GM12874 (cell line): ENCODE measurements around the gene ZNF473.

Experiments
- TF ChIP-seq, protein P1 (sequence below): IDR thresholded peaks from 2 replicates; pipeline ENCODE4 v1.5.1; 2011; ENCODE audit warnings: low read depth, mild to moderate bottlenecking, control low read depth, low read length, moderate library complexity; ENCODE audit not compliant: insufficient read depth

ZNF473 gene

DNA sequence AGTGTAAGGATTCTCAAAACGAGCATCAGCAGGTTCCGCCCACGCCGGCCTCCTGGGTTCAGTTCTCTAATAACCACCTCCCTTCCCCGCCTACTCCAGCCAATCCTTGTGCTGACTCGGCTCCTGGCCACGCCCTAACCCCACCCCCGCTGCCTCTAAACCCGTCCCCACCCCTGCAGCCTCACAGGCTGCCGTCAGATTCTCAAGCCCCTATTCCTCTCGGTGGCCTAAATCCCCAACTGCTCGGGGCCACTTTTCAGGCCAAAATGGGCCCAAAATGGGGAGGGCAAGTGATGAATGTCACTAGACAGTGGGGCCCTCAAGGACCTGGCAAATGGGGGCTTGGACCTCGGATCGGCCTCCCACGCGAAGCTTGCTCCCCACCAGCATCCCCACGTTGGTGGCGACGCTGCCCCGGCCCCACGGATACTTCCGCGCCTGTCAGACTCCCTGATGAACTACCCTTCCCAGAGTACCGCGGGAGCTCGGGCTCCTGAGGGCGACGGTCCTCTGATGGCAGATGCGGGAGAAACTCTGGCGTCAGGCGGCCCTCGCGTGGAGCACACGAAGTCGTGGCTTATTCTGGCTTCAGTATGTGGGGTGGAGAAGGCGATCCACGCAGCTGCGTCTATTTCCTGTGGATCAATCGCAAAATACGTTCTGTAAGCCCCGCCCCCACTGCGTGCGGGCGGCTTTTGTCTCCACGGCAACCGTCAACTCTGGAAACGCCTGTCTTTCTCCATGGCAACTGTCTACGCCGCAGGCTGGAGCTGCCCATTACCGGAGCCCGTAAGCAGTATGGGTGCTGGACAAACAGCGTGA is 24.8 kb downstream of the ZNF473 start:
- TF ChIP-seq, protein P1, sequence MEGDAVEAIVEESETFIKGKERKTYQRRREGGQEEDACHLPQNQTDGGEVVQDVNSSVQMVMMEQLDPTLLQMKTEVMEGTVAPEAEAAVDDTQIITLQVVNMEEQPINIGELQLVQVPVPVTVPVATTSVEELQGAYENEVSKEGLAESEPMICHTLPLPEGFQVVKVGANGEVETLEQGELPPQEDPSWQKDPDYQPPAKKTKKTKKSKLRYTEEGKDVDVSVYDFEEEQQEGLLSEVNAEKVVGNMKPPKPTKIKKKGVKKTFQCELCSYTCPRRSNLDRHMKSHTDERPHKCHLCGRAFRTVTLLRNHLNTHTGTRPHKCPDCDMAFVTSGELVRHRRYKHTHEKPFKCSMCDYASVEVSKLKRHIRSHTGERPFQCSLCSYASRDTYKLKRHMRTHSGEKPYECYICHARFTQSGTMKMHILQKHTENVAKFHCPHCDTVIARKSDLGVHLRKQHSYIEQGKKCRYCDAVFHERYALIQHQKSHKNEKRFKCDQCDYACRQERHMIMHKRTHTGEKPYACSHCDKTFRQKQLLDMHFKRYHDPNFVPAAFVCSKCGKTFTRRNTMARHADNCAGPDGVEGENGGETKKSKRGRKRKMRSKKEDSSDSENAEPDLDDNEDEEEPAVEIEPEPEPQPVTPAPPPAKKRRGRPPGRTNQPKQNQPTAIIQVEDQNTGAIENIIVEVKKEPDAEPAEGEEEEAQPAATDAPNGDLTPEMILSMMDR, result no peak

DNA sequence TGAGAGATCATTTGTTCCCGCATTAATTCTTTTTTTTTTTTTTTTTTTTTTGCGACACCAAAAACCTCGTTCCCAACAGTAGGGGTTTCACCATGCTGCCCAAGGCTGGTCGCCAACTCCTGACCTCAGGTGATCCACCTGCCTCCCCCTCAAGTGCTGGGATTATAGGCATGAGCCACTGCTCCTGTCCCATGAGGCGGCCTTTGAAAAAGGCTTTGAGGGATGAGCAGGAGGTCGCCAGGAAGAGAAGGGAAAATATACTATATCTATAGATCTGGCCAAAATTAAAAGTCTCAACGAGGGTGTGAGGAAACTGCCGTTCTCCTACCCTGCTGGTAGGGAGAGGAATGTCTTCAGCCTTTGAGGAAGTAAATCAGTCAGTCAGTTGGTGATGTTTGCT is 26.2 kb downstream of the ZNF473 start:
- TF ChIP-seq, protein P1, result no peak

DNA sequence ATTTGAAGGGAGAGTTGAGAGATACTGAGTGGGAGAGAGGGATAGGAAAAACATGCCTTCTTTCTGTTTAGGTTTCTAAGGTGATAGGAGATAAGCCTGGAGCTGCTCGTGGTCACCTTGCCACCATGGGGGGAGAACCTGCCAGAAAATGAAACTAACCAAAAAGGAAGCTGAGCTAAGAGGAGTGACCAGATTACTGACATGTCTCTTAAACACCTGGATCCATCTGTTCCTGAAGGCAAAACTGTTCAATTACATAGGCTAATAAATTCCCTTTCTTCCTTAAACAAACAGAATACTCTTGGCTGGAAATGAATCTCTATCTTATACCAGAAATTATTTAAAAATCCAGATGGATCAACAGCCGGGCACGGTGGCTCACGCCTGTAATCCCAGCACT is 27.3 kb downstream of the ZNF473 start:
- TF ChIP-seq, protein P1, result no peak

DNA sequence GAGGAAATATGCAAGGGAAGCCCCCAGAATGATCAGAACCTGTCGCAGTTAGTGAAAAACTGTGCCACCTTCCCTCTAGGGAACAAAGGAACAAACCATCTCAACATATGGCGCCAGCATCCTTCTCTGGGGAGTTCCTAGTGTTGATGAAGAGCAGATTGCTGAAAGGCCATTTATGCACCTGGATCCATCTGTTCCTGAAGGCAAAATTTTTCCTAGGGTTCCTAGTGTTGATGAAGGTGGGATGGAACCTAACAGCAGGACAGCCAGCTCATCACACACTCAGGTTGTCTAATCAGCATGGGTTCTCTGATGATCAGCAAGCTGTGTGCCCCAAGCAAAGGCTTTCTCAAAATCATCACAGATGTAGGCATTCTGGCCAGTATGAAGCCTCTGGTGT is 32.6 kb downstream of the ZNF473 start:
- TF ChIP-seq, protein P1, result no peak

DNA sequence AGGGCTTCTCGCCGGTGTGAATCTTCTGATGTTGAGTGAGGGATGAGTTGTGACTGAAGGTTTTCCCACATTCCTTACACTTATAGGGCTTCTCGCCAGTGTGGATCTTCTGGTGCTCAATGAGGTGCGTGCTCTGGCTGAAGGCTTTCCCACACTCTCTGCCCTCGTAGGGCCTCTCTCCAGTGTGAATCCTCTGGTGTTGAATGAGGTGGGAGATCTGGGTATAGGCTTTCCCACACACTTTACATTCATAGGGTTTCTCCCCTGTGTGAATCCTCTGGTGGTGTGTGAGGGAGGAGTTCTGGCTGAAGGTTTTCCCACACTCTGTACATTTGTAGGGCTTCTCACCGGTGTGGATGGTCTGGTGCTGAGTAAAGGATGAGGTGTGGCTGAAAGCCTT is 33.2 kb downstream of the ZNF473 start:
- TF ChIP-seq, protein P1, result no peak

DNA sequence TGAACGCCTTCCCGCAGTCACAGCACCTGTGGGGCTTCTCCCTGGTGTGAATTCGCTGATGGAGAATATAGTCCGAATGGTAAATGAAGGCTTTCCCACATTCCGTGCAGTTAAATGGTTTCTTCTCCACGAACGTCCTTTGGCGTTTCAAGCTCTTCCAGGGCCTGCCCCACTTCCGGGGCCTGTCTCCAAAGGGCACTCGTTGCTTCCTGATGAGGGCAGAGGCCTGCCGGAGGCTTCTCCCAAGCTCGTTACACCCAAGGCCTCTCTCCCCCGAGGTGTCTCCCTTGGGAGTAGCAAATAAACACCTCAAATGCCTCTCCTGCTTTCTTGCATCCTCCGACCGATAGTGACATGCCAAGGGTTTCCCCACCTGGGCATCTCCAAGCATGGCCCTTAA is 34.3 kb downstream of the ZNF473 start:
- TF ChIP-seq, protein P1, result no peak

DNA sequence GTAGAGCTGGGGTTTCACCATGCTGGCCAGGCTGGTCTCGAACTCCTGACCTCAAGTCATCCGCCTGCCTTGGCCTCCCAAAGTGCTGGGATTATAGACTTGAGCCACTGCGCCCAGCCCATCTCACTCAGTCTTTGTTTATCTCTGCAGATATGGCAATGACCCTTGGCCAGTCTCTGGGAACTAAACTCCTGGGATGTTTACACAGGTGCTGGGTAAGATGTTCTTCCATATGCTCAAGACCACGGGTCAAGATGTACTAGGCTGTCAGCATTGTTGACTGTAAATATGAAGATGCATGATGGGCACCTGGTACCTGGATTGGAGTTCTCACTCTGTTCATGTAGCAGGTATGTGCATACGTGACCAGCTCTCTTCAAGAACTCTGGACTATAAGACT is 35.8 kb downstream of the ZNF473 start:
- TF ChIP-seq, protein P1, result no peak

DNA sequence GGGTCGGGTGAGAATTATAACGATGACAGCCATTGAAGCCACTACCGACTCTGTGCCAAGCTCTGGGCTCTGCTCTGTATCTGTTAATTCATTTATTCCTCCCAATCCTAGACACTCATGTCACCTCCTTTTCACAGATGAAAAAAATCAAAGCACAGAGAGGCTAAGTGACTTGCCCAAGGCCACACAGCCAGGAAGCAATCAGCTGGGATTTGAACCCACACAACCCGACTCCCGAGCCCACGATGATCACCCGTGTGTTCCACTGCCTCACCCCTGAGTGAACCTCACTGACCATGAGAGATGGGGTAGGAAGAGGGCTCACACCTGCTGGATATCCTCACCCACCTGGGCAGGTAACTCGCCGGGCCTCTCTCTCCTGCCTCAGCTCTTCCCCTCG is 40.1 kb downstream of the ZNF473 start:
- TF ChIP-seq, protein P1, result no peak
